ENCODE data around the gene TRIM43.
"Not testable (repeated sequence)": the region's sequence is repeated elsewhere in the genome, so short reads cannot be mapped to it uniquely, and the experiment has no call there.

DNA sequence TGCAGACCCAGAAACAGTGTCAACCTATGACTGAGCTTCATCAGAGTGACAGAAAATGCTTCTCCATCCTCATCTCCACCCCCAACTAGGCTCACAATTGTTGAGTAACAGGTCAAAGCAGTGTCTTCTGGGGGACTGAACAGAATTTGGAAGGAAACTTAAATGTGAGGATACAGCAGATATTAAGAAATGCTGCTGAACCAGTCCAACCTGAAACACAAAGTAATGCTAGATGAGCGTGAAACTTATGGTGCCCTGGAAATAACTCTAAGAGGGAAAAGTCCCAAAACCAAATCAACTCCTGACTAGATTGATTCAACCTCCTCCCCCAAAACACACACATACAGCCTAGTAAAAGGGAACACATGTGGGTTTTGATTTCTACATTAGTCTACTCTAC, 7.5 kb upstream of the TRIM43 start:
- TF ChIP-seq, protein P1, sequence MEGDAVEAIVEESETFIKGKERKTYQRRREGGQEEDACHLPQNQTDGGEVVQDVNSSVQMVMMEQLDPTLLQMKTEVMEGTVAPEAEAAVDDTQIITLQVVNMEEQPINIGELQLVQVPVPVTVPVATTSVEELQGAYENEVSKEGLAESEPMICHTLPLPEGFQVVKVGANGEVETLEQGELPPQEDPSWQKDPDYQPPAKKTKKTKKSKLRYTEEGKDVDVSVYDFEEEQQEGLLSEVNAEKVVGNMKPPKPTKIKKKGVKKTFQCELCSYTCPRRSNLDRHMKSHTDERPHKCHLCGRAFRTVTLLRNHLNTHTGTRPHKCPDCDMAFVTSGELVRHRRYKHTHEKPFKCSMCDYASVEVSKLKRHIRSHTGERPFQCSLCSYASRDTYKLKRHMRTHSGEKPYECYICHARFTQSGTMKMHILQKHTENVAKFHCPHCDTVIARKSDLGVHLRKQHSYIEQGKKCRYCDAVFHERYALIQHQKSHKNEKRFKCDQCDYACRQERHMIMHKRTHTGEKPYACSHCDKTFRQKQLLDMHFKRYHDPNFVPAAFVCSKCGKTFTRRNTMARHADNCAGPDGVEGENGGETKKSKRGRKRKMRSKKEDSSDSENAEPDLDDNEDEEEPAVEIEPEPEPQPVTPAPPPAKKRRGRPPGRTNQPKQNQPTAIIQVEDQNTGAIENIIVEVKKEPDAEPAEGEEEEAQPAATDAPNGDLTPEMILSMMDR (IDR thresholded peaks at IDR 0.05; ENCODE audit: low read depth, low read length, missing input control), result not testable (repeated sequence)
- not testable (repeated sequence) for TF ChIP-seq TAF1 (conservative IDR thresholded peaks at IDR 0.05); RAD21 (IDR thresholded peaks at IDR 0.05); GABPA (IDR thresholded peaks at IDR 0.05 in 1 of 2, conservative IDR thresholded peaks at IDR 0.05 in 1 of 2); HNF4A (conservative IDR thresholded peaks at IDR 0.05)
- TF ChIP-seq, protein P2, sequence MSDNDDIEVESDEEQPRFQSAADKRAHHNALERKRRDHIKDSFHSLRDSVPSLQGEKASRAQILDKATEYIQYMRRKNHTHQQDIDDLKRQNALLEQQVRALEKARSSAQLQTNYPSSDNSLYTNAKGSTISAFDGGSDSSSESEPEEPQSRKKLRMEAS (IDR thresholded peaks at IDR 0.05), result not testable (repeated sequence)
